Occipital lobe (tissue), 2 donors: ENCODE results near the gene MYBPC1. TPM values are rescaled to one million over a fixed set of nuclear protein-coding genes. Genes with fewer than 3 reads are reported as not detected.
"Not testable (repeated sequence)": the region's sequence is repeated elsewhere in the genome, so short reads cannot be mapped to it uniquely, and the experiment has no call there.

Experiments used
- DNase-seq: peaks from one replicate; lab custom pipeline; 2025; lab: John Stamatoyannopoulos, UW
- total RNA-seq: library from RNA; depleted of rRNA; stranded (reverse); fragments of >200 nt; gene quantifications from one replicate; pipeline ENCODE4 v1.2.3, GENCODE V29; 2014

MYBPC1 gene
- 2.0 TPM for total RNA-seq

DNA sequence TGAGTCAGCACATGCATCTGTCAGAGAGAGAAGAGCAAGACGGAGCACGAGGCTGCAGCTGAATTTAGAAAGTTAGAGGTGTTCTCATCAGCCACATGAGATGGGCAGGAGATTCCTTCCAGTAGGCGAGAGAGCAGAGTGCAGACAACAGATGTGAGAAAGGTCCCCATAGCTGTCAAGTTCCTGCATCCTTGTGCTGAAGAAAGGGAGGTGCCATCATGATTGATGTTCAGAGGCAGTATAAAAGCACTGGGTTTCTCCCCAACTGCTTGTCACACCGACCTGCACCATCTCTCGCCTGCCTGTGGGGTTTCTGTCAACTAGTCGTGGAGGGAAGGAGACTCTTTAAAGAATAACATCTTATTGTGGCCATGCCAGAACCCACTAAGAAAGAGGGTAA, at the start of gene MYBPC1:
MYBPC1 (plus strand) TSS at position 272 of the 400 bp plus-strand sequence; CDS start at position 372, 100 bp downstream.
- DNase-seq: no peak

DNA sequence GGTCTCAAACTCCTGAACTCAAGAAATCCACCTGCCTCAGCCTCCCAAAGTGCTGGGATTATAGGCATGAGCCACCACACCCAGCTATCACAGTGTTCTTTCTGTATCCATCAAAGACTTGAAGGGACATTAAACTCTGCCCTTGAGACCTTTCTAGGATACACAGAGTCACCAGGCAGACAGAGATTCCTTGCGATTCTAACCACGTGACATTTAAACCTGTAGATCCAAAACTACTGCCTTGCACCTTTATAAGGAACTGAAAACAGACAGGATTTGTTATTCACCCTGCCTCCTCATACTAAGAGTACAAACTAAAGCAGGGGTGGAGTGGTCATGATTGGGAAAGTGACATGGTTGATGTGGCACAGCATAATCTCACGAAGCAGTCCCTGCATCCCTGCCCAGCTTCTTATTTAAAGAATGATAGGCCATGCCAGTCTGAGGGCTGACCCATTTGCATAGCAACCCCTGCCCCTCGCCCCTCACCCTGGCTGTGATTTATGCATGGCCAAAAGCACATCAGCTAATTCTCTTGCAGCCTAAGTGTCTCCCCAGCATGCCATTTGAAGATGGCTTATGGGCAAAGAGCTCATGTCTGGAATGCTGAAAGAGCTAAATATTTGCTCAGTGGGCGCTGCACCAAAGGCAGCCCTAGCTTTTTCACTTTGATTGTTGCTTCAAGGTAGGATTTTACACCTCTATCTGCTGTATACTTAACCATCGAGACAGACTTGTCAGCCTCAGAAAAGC, 43.2 kb upstream of the MYBPC1 start:
- no peak for DNase-seq

DNA sequence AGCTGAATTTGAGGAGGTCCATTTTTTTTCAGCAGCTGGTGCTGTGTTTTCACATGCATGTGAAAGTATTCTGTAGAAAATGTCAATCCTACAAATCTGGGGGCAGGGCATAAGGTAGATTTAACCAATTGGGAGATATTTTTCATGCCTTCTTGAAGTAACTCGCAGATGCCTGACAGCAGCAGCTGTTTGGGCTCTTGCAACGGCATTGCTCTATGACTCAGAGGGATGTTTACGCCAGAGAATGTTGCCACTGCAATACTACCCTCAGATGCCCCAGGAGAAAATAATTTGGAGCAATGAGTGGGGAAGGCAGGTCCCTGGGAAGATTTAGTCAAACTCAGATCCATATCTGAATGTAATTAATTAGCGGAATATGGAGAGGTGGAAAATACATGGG, 42.5 kb upstream of the MYBPC1 start:
- no peak for DNase-seq

GRCh38 chr12:101557094-101557493, 37.7 kb upstream of the MYBPC1 start:
- DNase-seq: no peak

DNA sequence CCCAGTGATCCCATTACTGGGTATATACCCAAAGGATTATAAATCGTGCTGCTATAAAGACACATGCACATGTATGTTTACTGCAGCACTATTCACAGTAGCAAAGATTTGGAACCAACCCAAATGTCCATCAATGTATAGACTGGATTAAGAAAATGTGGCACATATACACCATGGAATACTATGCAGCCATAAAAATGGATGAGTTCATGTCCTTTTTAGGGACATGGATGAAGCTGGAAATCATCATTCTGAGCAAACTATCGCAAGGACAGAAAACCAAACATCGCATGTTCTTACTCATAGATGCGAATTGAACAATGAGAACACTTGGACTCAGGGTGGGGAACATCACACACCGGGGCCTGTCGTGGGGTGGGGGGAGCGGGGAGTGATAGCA, 36.0 kb upstream of the MYBPC1 start:
- not testable (repeated sequence) for DNase-seq

DNA sequence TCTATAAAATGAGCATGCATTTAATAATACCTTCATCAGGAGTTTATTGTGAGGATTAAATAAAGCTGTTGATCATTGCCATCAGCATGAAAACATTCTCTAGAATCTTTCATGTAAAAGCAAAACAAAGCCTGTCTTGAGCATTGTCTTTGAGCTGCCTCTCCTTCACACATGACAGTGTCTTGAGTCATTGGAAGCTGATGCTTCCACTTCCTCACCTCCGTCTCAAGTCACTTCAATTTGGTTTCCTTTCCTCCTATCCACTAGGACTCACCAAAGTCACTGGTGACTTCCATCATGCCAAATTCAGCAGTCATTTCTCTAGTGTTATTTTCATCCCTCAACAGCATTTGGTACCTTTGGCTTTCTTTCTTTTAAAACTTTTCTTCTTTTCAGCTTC, 31.6 kb upstream of the MYBPC1 start:
- DNase-seq: no peak

DNA sequence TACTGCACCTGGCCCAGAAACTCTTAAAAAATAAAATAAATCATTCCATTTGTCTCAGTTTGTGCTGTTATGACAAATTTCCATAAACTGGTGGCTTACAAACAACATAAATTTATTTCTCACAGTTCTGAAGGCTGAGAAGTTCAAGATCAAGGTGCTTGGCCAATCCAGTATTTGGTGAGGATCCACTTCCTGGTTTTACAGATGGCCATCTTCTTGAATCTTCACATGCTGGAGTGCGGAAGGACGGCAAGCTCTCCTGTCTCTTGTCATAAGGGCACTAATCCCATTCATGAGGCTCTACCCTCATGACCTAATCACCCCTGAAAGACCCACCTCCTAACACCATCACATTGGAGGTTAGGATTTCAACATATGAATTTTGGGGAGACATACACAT, 29.9 kb upstream of the MYBPC1 start:
- DNase-seq: no peak

GRCh38 chr12:101566318-101566717, 28.5 kb upstream of the MYBPC1 start:
- DNase-seq: no peak

DNA sequence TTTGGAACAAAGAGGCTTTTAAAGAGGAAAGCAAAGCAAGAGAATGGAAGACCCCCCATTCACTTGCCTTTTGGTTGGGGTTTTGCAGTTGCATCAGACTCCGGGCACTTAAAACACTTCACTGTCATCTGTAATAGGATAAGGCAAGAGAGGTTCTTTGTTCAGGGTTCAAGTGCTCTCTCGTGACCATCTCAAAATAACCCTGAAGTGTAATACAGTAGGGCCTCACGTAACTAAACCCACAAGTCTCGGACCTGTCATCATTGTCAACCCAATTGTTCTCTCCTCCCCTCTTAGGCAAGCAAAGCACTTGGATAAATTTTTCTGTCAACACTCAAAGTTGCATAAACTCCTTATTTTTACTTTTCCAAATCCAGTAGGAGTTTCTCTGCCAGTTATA, 26.9 kb upstream of the MYBPC1 start:
- DNase-seq: no peak

- DNase-seq: no peak
These were observed 24.7 kb upstream of the MYBPC1 start for GRCh38 chr12:101570047-101570446.

- no peak for DNase-seq
These were observed 23.7 kb upstream of the MYBPC1 start for GRCh38 chr12:101571105-101571504.

- DNase-seq: no peak
These were observed 21.0 kb upstream of the MYBPC1 start for GRCh38 chr12:101573743-101574142.

DNA sequence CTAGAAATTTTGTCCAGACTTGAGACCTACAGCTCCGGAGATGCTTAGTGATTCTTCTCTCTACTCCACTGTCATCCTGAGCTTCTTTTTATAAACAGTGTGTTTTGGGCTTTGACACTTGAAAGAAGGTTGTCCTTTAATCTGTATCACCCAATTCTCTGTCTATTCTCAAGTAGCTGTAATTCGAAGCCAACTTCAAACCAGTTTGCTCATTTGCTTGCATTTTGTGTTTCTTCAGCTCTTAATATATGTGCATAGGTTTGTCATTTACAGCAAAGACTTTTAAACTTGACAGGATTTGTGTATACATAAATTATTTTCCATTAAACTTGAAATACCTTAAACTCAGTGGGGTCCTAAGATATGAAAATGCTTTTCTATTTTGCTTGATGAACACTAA, 16.4 kb upstream of the MYBPC1 start:
- no peak for DNase-seq

GRCh38 chr12:101581190-101581589, 13.6 kb upstream of the MYBPC1 start:
- DNase-seq: no peak

DNA sequence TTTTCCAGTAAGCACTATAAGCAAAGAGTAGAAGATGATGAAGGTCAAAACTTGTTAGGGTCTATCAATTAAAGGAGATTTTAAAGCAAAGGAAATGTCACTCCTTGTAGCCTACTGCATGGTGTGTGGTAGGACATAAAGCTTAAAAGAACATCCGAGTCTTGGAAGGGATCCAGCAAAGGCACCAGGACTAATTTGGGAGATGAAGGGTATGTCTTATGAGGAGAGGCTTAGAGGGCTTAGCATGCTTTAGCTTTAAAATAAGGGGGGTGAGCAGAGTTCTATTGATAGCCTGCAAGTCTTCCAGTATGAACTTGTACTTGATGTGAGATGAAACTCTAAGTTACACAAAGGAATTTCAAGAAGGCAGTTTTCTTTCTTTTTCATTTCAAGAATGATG, 11.8 kb upstream of the MYBPC1 start:
- no peak for DNase-seq

DNA sequence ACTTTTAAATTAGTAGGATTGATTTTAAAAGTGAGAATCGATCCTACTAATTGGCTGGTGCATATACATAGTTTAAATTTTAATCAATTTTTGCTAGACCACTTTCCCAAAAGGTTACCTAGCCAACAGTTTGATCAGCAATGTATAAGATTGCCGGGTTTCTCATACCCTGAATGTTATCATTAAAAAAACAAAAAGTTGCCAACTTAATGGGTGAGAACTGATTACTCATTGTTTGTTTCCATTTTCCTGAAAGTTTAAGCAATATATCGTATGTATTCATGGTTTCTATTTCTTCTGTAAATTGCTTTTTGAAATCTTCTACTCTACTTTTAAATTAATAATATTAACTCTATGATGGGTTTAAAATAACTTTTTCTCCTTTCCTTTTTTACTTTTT, 4.4 kb upstream of the MYBPC1 start:
- no peak for DNase-seq

- DNase-seq: no peak
These were observed 3.0 kb upstream of the MYBPC1 start for GRCh38 chr12:101591781-101592180.

DNA sequence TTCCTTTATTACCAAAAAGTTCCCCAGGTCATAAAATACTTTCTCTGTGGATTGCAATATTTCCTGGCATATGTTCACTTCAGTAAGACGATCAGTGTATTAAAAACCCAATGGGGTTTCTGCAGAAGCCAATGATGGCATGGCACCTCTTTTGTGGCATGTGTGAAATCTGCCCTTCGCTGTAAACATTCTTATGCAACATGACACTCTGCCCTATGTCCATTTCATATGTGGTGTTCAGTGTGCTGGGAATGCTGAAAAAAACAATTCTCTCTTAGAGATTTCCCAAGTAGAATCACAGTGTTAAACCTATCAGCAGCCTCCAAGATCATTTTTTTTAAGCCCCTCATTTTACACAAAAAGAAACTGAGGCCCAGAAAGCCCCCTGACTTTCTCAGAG, 2.3 kb upstream of the MYBPC1 start:
- no peak for DNase-seq

DNA sequence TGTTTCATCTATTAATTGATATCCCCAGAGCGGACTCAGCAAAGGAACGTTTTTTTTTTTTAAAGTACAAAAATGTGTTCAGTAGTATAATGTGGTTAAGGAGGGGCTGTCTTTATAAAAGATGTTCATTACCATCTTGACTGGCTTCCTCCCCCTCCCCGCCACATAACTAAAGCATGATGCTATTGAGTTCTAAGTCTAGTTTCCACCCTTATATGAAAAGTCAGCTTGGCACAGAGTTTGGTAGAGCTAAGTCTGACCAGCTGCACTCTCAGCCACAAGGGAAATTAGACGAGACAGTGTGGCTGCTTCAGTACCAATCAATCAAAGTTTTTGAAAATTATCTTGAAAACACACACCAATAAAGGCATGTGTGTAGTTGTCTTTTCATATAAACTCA, 1.9 kb upstream of the MYBPC1 start:
- no peak for DNase-seq

DNA sequence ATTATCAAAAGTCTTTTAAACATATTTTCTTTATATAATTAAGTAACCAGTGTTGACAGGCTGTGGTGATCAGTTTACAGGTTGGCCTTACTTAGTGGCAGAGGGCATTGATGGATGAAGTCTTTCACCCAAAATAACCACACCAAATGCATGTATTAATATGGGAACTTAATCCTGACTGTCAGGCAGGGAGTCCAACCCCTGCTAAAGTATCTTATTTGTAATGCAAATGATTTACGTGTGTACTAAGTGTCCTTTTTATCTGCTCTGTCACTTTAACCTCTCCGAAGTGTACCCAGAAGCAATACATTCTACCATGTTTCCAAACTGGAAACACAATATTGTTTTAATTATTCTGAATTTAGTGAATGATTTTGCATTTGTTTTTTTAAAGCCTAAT, 1.4 kb downstream of the MYBPC1 start:
- DNase-seq: no peak

DNA sequence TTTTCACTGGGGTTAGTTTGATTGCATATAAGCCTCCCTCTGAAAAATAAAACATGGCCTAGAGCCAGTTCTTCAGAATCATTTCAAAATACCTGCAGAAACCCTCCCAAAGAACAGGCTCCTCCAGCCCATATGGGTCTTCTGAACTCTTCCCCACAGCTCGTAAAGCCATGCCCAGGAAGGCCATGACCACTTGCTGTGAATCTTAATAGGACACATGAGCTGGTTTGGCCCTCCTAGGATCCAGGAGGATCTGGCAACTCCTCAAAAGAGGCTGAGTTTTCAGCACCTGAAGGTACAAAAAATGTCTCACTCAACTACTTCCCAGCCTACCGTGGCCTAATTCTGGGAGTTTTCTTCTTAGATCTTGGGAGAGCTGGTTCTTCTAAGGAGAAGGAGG, 2.4 kb downstream of the MYBPC1 start:
- no peak for DNase-seq

GRCh38 chr12:101598483-101598882, 3.7 kb downstream of the MYBPC1 start:
- no peak for DNase-seq

DNA sequence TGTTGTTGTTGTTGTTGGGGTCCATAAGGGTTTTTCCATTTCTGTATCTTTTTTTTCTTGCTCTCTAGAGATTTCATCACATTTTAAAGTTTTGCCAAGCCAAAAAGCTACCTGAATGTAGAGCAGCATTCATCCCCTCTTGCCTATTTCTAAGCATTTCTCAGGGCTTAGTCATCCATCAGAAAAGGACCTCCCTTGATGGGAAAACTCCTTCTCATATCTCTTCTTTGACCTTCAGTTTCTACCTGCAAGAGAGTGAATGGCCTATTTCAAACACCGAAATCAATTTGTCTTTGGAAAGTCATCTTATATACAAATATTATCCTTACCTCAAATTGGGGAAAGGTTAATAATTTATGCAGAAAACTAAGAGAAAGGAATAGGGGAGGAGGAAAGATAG, 4.5 kb downstream of the MYBPC1 start:
- no peak for DNase-seq
